GM12891 (cell line): Measurements from ENCODE around the gene IFNAR2.

Source experiments
- PAX5 ChIP-seq: IDR thresholded peaks from 2 replicates; pipeline ENCODE4 v1.6.1; 2011; ENCODE audit warnings: low read length, moderate library complexity, mild to moderate bottlenecking; ENCODE audit not compliant: insufficient read depth, severe bottlenecking
- POLR2A ChIP-seq: IDR thresholded peaks from 2 replicates; pipeline ENCODE4 v1.6.1; 2011; ENCODE audit warnings: low read depth, low read length, control low read depth

DNA sequence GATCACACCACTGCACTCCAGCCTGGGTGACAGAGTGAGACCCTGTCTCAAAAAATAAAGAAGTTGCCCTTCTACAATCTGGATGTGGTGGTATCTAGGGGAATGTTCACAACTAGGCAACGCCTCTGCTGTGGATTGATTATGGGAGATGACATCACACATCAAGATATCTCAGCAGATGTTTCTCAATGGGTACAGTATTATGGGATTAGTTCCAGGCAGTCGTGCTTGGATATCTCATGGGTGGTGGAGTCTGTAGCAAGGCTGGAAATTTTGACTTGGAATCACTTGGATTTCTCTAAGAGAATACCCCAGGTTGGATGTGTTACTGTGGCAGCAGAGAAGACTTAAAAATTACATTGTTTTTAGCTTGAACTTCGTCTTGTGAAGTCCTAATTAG, 7.7 kb downstream of the IFNAR2 start:
- TF ChIP-seq PAX5 = no peak
- no peak; the same call in 1 of the 2 replicates for TF ChIP-seq POLR2A
